ENCODE results near the gene TERB2. TPM values are rescaled to one million over a fixed set of nuclear protein-coding genes. Genes with fewer than 3 reads are reported as not detected.

Gene TERB2
- total RNA-seq, 2 donors from 2014 or later, result not detected

- no peak overlapping the region for H3K27ac ChIP-seq
- TF ChIP-seq POLR2A (IDR thresholded peaks at IDR 0.05), result no peak
- TF ChIP-seq, protein P1, sequence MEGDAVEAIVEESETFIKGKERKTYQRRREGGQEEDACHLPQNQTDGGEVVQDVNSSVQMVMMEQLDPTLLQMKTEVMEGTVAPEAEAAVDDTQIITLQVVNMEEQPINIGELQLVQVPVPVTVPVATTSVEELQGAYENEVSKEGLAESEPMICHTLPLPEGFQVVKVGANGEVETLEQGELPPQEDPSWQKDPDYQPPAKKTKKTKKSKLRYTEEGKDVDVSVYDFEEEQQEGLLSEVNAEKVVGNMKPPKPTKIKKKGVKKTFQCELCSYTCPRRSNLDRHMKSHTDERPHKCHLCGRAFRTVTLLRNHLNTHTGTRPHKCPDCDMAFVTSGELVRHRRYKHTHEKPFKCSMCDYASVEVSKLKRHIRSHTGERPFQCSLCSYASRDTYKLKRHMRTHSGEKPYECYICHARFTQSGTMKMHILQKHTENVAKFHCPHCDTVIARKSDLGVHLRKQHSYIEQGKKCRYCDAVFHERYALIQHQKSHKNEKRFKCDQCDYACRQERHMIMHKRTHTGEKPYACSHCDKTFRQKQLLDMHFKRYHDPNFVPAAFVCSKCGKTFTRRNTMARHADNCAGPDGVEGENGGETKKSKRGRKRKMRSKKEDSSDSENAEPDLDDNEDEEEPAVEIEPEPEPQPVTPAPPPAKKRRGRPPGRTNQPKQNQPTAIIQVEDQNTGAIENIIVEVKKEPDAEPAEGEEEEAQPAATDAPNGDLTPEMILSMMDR (IDR thresholded peaks at IDR 0.05), result no peak
- intact Hi-C loops (cut with DNase I), result loop anchor here (10.0 kb wide), 1 partner anchor 172 kb away; no protein-coding TSS in a partner anchor
- no peak overlapping the region for H3K4me3 ChIP-seq
- ATAC-seq (no peak), DNase-seq (no peak)
- 74 to 80% methylated on average over 5 of the region's 5 CpGs for WGBS, 2 donors
- no peaks in the 10 kb centered on the region for H3K36me3 ChIP-seq (replicated peaks in 1 of 2; ENCODE audit: insufficient read depth in 1 of 2, low read depth in 2 of 2)
- peaks cover 21% of the 10 kb centered on the region for H3K4me1 ChIP-seq
- no peaks in the 10 kb centered on the region for H3K9me3 ChIP-seq
- no peaks in the 10 kb centered on the region for H3K27me3 ChIP-seq
These were observed 70.2 kb downstream of the TERB2 start for GRCh38 chr15:45026651-45027190.

GRCh38 chr15:45027220-45027619 is 70.7 kb downstream of the TERB2 start:
- H3K4me3 ChIP-seq, result no peak overlapping the region
- no peak for ATAC-seq

More at GRCh38 chr15:45027220-45027619, 70.7 kb downstream of the TERB2 start:
- no peaks in the 10 kb centered on the region for H3K9me3 ChIP-seq
- H3K27ac ChIP-seq, result no peak overlapping the region
- DNase-seq, result no peak
- H3K27me3 ChIP-seq, result no peaks in the 10 kb centered on the region
- TF ChIP-seq, protein P1 (IDR thresholded peaks at IDR 0.05), result no peak
- TF ChIP-seq POLR2A (IDR thresholded peaks at IDR 0.05), result no peak
- no peaks in the 10 kb centered on the region for H3K36me3 ChIP-seq (replicated peaks in 1 of 2; ENCODE audit: insufficient read depth in 1 of 2, low read depth in 2 of 2)
- H3K4me1 ChIP-seq, result peaks cover 17% of the 10 kb centered on the region
- 90 to 94% methylated on average over 4 of the region's 4 CpGs for WGBS, 2 donors
- intact Hi-C loops (cut with DNase I), result loop anchor here (10.0 kb wide), 1 partner anchor 172 kb away; no protein-coding TSS in a partner anchor

Small RNA genes lying within 50 kb of the gene (small RNA-seq; reads per million reads assigned to genes)
- gene RNU1-78P, result not detected
- not detected for gene RNU6-1108P
- gene RNU6-1332P, result not detected
- not detected for gene RNU6-966P

Other genes with a start within 250 kb of the TERB2 start
- 1 to 10 TPM; 1.0 to 1.6 TPM for gene PATL2, start 245.4 kb upstream of the TERB2 start, total RNA-seq
- 100 to 1,000 TPM; 774 to 835 TPM for gene B2M, start 245.2 kb upstream of the TERB2 start, total RNA-seq
- 1 to 10 TPM; 2.6 to 2.9 TPM for gene TRIM69, start 220.2 kb upstream of the TERB2 start, total RNA-seq
- 10 to 100 TPM in 1 of 2 donors, 1 to 10 TPM in 1; 9.3 to 18.1 TPM for gene SORD, start 66.5 kb downstream of the TERB2 start, total RNA-seq
- under 1 TPM; under 0.01 to 0.26 TPM for gene DUOX2, start 157.5 kb downstream of the TERB2 start, total RNA-seq
- gene DUOXA2, start 157.6 kb downstream of the TERB2 start, total RNA-seq, result not detected
- not detected for gene DUOXA1, start 173.2 kb downstream of the TERB2 start, total RNA-seq
- gene DUOX1, start 173.3 kb downstream of the TERB2 start, total RNA-seq, result under 1 TPM; 0.26 to 0.66 TPM
- 1 to 10 TPM; 2.0 to 2.9 TPM for gene SHF, start 231.3 kb downstream of the TERB2 start, total RNA-seq